HEK293T (cell line): ENCODE data around the gene ZFP57.

ENCODE experiments used
- CTCF ChIA-PET: fragments of 350-600 bp; formaldehyde crosslinking; extraction: SDS; loops from one replicate; lab custom pipeline; 2021; ENCODE audit warnings: antibody characterized with exemption, inconsistent platforms; lab: Yijun Ruan, JAX
- POLR2A ChIA-PET: fragments of 350-600 bp; formaldehyde crosslinking; extraction: SDS; loops from one replicate; lab custom pipeline; 2020; ENCODE audit warnings: antibody characterized with exemption, inconsistent platforms; lab: Yijun Ruan, JAX
- DNase-seq: peaks from one replicate; pipeline ENCODE4 v3.0.0; 2012; ENCODE audit warnings: mixed read lengths; ENCODE audit errors: extremely low spot score
- ARNT ChIP-seq: fragments of 450-650 bp; IDR thresholded peaks from 2 replicates; pipeline ENCODE4 v1.6.1; 2017; ENCODE audit warnings: mild to moderate bottlenecking
- BHLHE40 ChIP-seq: fragments of 450-650 bp; IDR thresholded peaks from 2 replicates; pipeline ENCODE4 v1.6.1; 2016; ENCODE audit warnings: mild to moderate bottlenecking, moderate library complexity, borderline replicate concordance
- CTBP1 ChIP-seq: fragments of 450-650 bp; IDR thresholded peaks from 2 replicates; pipeline ENCODE4 v1.6.1; 2016; ENCODE audit warnings: borderline replicate concordance
- ELF4 ChIP-seq: fragments of 450-650 bp; IDR thresholded peaks from 2 replicates; pipeline ENCODE4 v1.6.1; 2017; ENCODE audit warnings: antibody characterized with exemption
- FOXA1 ChIP-seq: fragments of 450-650 bp; IDR thresholded peaks from 2 replicates; pipeline ENCODE4 v1.6.1; 2016; ENCODE audit warnings: mild to moderate bottlenecking
- FOXK2 ChIP-seq: fragments of 450-650 bp; IDR thresholded peaks from 2 replicates; pipeline ENCODE4 v1.6.1; 2016; ENCODE audit warnings: mild to moderate bottlenecking
- FOXM1 ChIP-seq: fragments of 450-650 bp; IDR thresholded peaks from 2 replicates; pipeline ENCODE4 v1.6.1; 2017; ENCODE audit warnings: mild to moderate bottlenecking, borderline replicate concordance
- HDGF ChIP-seq: fragments of 450-650 bp; IDR thresholded peaks from 2 replicates; pipeline ENCODE4 v1.6.1; 2017; ENCODE audit warnings: antibody characterized with exemption, borderline replicate concordance
- L3MBTL2 ChIP-seq: fragments of 450-650 bp; conservative IDR thresholded peaks from 2 replicates; pipeline ENCODE4 v1.6.1; 2016; ENCODE audit warnings: mild to moderate bottlenecking
- LEF1 ChIP-seq: fragments of 450-650 bp; IDR thresholded peaks from 2 replicates; pipeline ENCODE4 v1.6.1; 2017; ENCODE audit warnings: mild to moderate bottlenecking, borderline replicate concordance
- NFRKB ChIP-seq: fragments of 450-650 bp; IDR thresholded peaks from 2 replicates; pipeline ENCODE4 v1.6.1; 2016; ENCODE audit warnings: mild to moderate bottlenecking, moderate library complexity
- PKNOX1 ChIP-seq: fragments of 450-650 bp; IDR thresholded peaks from 2 replicates; pipeline ENCODE4 v1.6.1; 2016
- SP1 ChIP-seq: fragments of 450-650 bp; IDR thresholded peaks from 2 replicates; pipeline ENCODE4 v1.6.1; 2017
- SUZ12 ChIP-seq: fragments of 450-650 bp; IDR thresholded peaks from 2 replicates; pipeline ENCODE4 v1.6.1; 2016; ENCODE audit warnings: mild to moderate bottlenecking
- TARDBP ChIP-seq: fragments of 450-650 bp; IDR thresholded peaks from 2 replicates; pipeline ENCODE4 v1.6.1; 2016
- ZNF384 ChIP-seq: fragments of 450-650 bp; IDR thresholded peaks from 2 replicates; pipeline ENCODE4 v1.6.1; 2016

The ZFP57 gene

DNA sequence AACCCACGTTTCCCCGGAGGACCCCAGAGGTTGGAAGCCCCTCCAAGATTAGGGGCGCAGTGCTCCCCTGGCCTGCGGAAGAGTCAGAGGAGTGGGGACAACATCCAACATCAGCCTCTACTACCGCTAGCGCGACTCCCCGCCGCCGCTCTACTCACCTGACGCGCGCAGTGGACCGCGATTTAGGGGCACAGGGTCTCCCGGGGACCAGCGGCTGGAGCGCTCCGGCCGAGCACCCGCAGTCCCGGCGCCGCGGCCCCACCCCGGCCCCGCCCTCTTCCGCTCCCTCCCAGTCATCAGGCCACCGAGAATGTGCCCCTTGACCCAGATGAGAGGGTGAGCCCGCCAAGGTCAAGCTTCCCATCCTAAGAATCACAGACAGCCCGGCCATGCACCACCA is at the start of gene ZFP57:
ZFP57 (minus strand) TSS at position 249 of the 400 bp plus-strand sequence. CDS start 4,149 bp downstream, outside the sequence.
- no peak for DNase-seq
- TF ChIP-seq FOXA1 (no peak), FOXM1 (no peak), ELF4 (no peak), NFRKB (no peak), SUZ12 (no peak), BHLHE40 (no peak), ZNF384 (no peak), ARNT (no peak), L3MBTL2 (no peak), CTBP1 (no peak), FOXK2 (no peak), TARDBP (no peak), LEF1 (no peak)
- CTCF ChIA-PET, result no interaction called here
- POLR2A ChIA-PET, result no interaction called here

DNA sequence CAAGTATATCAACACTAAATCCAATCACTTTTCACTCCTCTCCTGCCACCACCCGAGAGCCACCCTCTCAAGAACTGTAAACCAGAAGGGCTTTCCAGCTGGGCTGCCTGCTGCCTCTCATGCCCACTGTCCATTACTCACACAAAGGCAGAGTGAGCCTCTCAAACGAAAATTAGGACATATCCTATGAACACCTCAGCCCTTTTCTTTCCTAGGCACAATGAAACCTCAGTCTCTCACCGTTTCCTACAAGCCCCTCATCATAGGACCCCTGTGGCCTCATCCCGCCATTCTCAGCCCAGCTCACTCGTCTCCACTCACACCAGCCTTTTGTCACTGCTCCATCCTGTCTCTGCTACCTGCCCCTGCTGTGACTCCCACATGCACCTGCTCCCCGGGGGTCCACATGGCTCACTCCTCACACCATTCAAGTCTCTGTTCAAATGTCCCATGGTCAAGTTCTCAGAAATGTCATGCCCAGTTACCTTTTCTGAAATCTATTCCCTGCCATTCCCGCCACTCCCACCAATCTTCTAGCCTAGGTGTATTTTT is 49.7 kb upstream of the ZFP57 start:
- ChIA-PET POLR2A (no interaction called here), CTCF (no interaction called here)
- DNase-seq, result no peak
- TF ChIP-seq PKNOX1, result no peak
- TF ChIP-seq BHLHE40, result no peak
- TF ChIP-seq SUZ12, result no peak
- no peak for TF ChIP-seq TARDBP

GRCh38 chr6:29729774-29730328 is 48.9 kb upstream of the ZFP57 start:
- ChIA-PET CTCF (no interaction called here), POLR2A (no interaction called here)
- TF ChIP-seq ELF4, result no peak
- no peak for TF ChIP-seq NFRKB
- no peak for TF ChIP-seq L3MBTL2
- no peak for TF ChIP-seq FOXA1
- no peak for TF ChIP-seq HDGF
- TF ChIP-seq TARDBP, result no peak
- TF ChIP-seq SP1, result no peak
- no peak for TF ChIP-seq ZNF384
- no peak for TF ChIP-seq CTBP1
- no peak for TF ChIP-seq PKNOX1
- TF ChIP-seq BHLHE40, result no peak
- no peak for TF ChIP-seq ARNT
- TF ChIP-seq FOXK2, result no peak
- no peak for TF ChIP-seq SUZ12
- DNase-seq, result no peak

GRCh38 chr6:29728875-29729270 is 47.9 kb upstream of the ZFP57 start:
- ChIA-PET POLR2A (no interaction called here), CTCF (no interaction called here)

DNA sequence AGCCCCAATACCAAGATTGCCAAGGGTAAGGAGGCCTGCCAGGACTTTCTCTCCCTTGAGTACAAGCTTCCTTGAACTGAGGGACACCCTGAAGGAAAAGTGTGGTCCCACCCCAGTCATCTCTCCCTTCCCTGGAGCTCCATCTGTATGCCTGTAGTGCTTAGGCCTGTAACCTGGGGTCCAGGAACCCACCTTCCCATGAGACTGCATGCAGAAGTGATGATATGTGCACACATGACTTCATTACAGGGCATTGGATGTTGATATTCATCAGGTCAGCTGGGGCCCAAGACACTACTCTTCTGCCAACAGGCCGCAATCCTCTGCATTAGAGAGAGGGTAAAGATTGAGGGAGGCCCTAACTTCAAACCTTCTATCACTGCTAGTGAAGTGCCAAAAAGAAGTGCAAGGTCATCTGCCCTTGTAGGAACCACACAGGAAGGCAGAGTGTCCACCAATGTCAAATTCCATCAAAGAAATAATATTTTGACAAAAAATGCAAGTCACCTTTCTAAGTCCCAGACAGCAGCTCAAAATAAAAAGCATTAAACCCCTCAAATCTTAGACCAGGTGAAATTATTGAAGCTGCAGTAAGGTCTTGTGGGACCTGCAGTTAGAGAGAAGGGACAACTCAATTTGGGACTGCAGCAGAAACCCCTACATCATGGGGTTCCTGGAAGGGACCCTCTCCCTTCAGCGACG is 47.4 kb upstream of the ZFP57 start:
- ChIA-PET POLR2A (no interaction called here), CTCF (interaction anchor here (0.6 kb wide), 1 partner anchor 21 kb away, joined by 3 read pairs; no protein-coding TSS in a partner anchor)
- no peak for TF ChIP-seq L3MBTL2
- TF ChIP-seq ELF4, result no peak
- TF ChIP-seq TARDBP, result no peak
- TF ChIP-seq ARNT, result no peak
- TF ChIP-seq FOXM1, result no peak
- TF ChIP-seq LEF1, result no peak
- DNase-seq, result no peak

More at GRCh38 chr6:29728875-29729270, 47.9 kb upstream of the ZFP57 start:
- no peak for DNase-seq
- no peak for TF ChIP-seq ELF4
- TF ChIP-seq PKNOX1, result no peak
- TF ChIP-seq NFRKB, result no peak
- no peak for TF ChIP-seq HDGF
- TF ChIP-seq FOXA1, result no peak
- TF ChIP-seq FOXM1, result no peak
- no peak for TF ChIP-seq SP1
- TF ChIP-seq CTBP1, result no peak
- TF ChIP-seq SUZ12, result no peak
- no peak for TF ChIP-seq FOXK2
- no peak for TF ChIP-seq L3MBTL2
- TF ChIP-seq ARNT, result no peak
- TF ChIP-seq ZNF384, result no peak
- no peak for TF ChIP-seq TARDBP
- TF ChIP-seq BHLHE40, result no peak
- no peak for TF ChIP-seq LEF1

DNA sequence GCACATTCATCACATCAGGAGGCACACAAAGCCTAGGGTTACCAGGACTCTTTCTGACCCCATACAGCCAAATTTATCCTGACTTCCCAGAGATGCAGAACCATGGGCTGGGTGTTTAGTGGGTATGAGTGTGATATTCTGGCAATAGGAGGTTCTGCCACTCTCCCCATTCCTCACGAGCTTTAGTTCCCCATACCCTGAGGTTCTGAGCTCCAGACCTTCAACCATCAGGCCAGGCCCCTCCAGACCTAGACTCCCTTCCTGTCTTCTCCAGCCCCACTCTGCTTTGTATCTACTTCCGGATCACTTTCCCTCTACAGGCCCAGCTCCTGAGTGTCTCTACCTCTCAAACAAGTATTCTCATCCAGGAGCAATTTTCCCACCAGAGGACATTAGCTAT is 46.7 kb upstream of the ZFP57 start:
- no peak for TF ChIP-seq FOXK2
- no peak for TF ChIP-seq FOXM1
- TF ChIP-seq SUZ12, result no peak
- no peak for TF ChIP-seq ELF4
- no peak for TF ChIP-seq ARNT
- TF ChIP-seq SP1, result no peak
- TF ChIP-seq PKNOX1, result no peak
- TF ChIP-seq NFRKB, result no peak
- no peak for TF ChIP-seq TARDBP
- CTCF ChIA-PET, result interaction anchor here (0.5 to 1.4 kb wide), 2 partner anchors 404 to 616 kb away, joined by 3 read pairs; no protein-coding TSS in a partner anchor
- POLR2A ChIA-PET, result no interaction called here

More for the DNA sequence above, 46.7 kb upstream of the ZFP57 start:
- no peak for DNase-seq
